ENCODE results near the gene CACNB2. TPM values are rescaled to one million over a fixed set of nuclear protein-coding genes. Genes with fewer than 3 reads are reported as not detected.

The CACNB2 gene
- total RNA-seq, 3 donors from 2014 or later, result not detected

DNA sequence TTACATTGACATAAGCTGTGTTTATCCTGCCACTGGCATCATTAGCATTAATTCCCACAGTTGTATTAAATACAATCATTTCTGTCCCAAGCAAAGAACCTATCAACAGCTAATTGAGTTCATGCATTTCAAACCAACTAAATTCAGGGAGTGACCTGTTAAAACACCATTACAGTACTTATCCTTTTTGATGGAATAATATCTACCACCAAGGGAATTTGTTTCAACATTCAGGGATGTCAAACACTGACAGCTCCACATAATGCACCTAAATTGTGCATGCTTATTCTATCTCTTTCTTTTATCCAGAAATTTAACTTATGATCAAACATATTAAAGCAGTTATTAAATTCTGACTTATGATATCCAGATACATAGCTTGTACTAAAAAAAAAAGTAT lies 374.3 kb downstream of the CACNB2 start:
- DNase-seq, result no peak
- Mint-ChIP-seq H3K9me3 (peaks cover 22% of the 10 kb centered on the region), H3K4me1 (ENCODE audit: low read depth) (no peaks in the 10 kb centered on the region), H3K27me3 (ENCODE audit: low read depth) (peaks cover 3% of the 10 kb centered on the region), H3K36me3 (ENCODE audit: insufficient read depth) (peaks cover 12% of the 10 kb centered on the region), H3K4me3 (no peak overlapping the region)
- ATAC-seq, result no peak

DNA sequence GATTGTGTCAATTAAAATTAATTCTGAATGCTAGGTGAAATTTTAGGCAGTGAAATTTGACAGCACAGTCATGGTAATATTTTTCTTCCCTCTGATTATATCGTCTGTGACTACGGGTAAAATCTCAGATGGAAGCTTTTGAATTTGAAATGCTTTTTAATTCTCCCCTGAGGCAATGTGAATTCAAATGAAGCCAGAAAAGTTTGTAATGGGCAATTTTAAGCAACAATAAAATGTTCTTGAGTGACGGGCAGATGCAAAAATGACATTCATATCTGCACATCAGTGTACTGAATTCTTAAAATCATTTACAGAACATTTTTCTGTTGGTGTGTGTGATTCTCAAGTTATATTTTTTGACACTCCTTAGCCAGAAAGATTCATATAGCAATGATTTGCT lies 376.6 kb downstream of the CACNB2 start:
- Mint-ChIP-seq H3K27me3 (ENCODE audit: low read depth) (peaks cover 3% of the 10 kb centered on the region), H3K4me1 (ENCODE audit: low read depth) (no peaks in the 10 kb centered on the region), H3K4me3 (no peak overlapping the region), H3K36me3 (ENCODE audit: insufficient read depth) (peaks cover 12% of the 10 kb centered on the region), H3K9me3 (peaks cover 21% of the 10 kb centered on the region)
- DNase-seq (no peak), ATAC-seq (no peak)

GRCh38 chr10:18523025-18523424 lies 382.8 kb downstream of the CACNB2 start:
- peaks cover 1% of the 10 kb centered on the region for H3K36me3 Mint-ChIP-seq (ENCODE audit: insufficient read depth)
- peaks cover 3% of the 10 kb centered on the region for H3K27me3 Mint-ChIP-seq (ENCODE audit: low read depth)
- DNase-seq (no peak), ATAC-seq (no peak)
- H3K4me1 Mint-ChIP-seq (ENCODE audit: low read depth), result no peaks in the 10 kb centered on the region
- no peak overlapping the region for H3K4me3 Mint-ChIP-seq
- H3K9me3 Mint-ChIP-seq, result peaks cover 4% of the 10 kb centered on the region

- H3K4me1 Mint-ChIP-seq (ENCODE audit: low read depth), result no peaks in the 10 kb centered on the region
Observed at GRCh38 chr10:18523858-18524257, 383.6 kb downstream of the CACNB2 start.

GRCh38 chr10:18527687-18528086 lies 387.5 kb downstream of the CACNB2 start:
- no peak for ATAC-seq
- H3K27me3 Mint-ChIP-seq (ENCODE audit: low read depth), result no peaks in the 10 kb centered on the region

More at GRCh38 chr10:18523858-18524257, 383.6 kb downstream of the CACNB2 start:
- ATAC-seq (no peak), DNase-seq (no peak)
- Mint-ChIP-seq H3K4me3 (no peak overlapping the region), H3K27me3 (ENCODE audit: low read depth) (peaks cover 3% of the 10 kb centered on the region), H3K9me3 (peaks cover 4% of the 10 kb centered on the region), H3K36me3 (ENCODE audit: insufficient read depth) (peaks cover 3% of the 10 kb centered on the region)

DNA sequence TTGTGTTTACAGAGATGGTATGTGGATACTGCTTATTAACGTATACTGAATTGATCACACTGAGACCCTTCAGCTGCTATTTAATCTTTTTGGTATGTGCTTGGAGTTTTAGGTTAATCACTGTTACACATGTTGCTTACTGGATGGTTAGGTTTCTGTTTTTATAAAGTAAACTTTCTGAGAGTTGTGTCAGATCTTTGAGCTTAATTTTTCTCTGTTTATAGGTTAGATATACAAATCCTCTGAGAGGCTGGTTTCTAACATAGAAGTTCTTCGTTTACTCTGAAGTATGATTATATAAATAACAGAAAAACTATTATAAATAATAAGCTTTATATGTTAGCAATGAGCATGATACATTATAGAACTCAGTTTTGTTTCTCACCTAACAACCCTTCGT lies 388.1 kb downstream of the CACNB2 start:
- H3K27me3 Mint-ChIP-seq (ENCODE audit: low read depth), result no peaks in the 10 kb centered on the region
- no peak for ATAC-seq

More at GRCh38 chr10:18527687-18528086, 387.5 kb downstream of the CACNB2 start:
- Mint-ChIP-seq H3K4me3 (no peak overlapping the region), H3K36me3 (ENCODE audit: insufficient read depth) (peaks cover 20% of the 10 kb centered on the region), H3K4me1 (ENCODE audit: low read depth) (no peaks in the 10 kb centered on the region), H3K9me3 (peaks cover 7% of the 10 kb centered on the region)
- DNase-seq, result no peak

GRCh38 chr10:18532881-18533535 lies 392.8 kb downstream of the CACNB2 start:
- peaks cover 7% of the 10 kb centered on the region for H3K9me3 Mint-ChIP-seq
- no peaks in the 10 kb centered on the region for H3K4me1 Mint-ChIP-seq (ENCODE audit: low read depth)
- DNase-seq (no peak), ATAC-seq (no peak)
- H3K36me3 Mint-ChIP-seq (ENCODE audit: insufficient read depth), result peaks cover 31% of the 10 kb centered on the region
- no peak overlapping the region for H3K4me3 Mint-ChIP-seq
- no peaks in the 10 kb centered on the region for H3K27me3 Mint-ChIP-seq (ENCODE audit: low read depth)

More for the DNA sequence above, 388.1 kb downstream of the CACNB2 start:
- Mint-ChIP-seq H3K36me3 (ENCODE audit: insufficient read depth) (peaks cover 20% of the 10 kb centered on the region), H3K4me3 (no peak overlapping the region), H3K9me3 (peaks cover 7% of the 10 kb centered on the region), H3K4me1 (ENCODE audit: low read depth) (no peaks in the 10 kb centered on the region)
- no peak for DNase-seq

GRCh38 chr10:18533896-18534295 lies 393.7 kb downstream of the CACNB2 start:
- no peaks in the 10 kb centered on the region for H3K4me1 Mint-ChIP-seq (ENCODE audit: low read depth)
- DNase-seq (no peak), ATAC-seq (no peak)
- H3K4me3 Mint-ChIP-seq, result no peak overlapping the region
- peaks cover 7% of the 10 kb centered on the region for H3K9me3 Mint-ChIP-seq
- H3K27me3 Mint-ChIP-seq (ENCODE audit: low read depth), result no peaks in the 10 kb centered on the region
- peaks cover 30% of the 10 kb centered on the region for H3K36me3 Mint-ChIP-seq (ENCODE audit: insufficient read depth)

DNA sequence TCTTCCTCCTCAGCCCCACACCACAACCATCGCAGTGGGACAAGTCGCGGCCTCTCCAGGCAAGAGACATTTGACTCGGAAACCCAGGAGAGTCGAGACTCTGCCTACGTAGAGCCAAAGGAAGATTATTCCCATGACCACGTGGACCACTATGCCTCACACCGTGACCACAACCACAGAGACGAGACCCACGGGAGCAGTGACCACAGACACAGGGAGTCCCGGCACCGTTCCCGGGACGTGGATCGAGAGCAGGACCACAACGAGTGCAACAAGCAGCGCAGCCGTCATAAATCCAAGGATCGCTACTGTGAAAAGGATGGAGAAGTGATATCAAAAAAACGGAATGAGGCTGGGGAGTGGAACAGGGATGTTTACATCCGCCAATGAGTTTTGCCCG lies 399.1 kb downstream of the CACNB2 start:
- no peaks in the 10 kb centered on the region for H3K9me3 Mint-ChIP-seq
- peaks cover 40% of the 10 kb centered on the region for H3K36me3 Mint-ChIP-seq (ENCODE audit: insufficient read depth)
- H3K27me3 Mint-ChIP-seq (ENCODE audit: low read depth), result no peaks in the 10 kb centered on the region
- no peak overlapping the region for H3K4me3 Mint-ChIP-seq
- no peaks in the 10 kb centered on the region for H3K4me1 Mint-ChIP-seq (ENCODE audit: low read depth)
- DNase-seq (no peak), ATAC-seq (no peak)

GRCh38 chr10:18540195-18540594 lies 400.0 kb downstream of the CACNB2 start:
- Mint-ChIP-seq H3K4me3 (no peak overlapping the region), H3K9me3 (no peaks in the 10 kb centered on the region), H3K27me3 (ENCODE audit: low read depth) (no peaks in the 10 kb centered on the region), H3K36me3 (ENCODE audit: insufficient read depth) (peaks cover 44% of the 10 kb centered on the region), H3K4me1 (ENCODE audit: low read depth) (no peaks in the 10 kb centered on the region)
- DNase-seq (no peak), ATAC-seq (no peak)

- Mint-ChIP-seq H3K9me3 (no peaks in the 10 kb centered on the region), H3K36me3 (ENCODE audit: insufficient read depth) (peaks cover 49% of the 10 kb centered on the region), H3K4me1 (ENCODE audit: low read depth) (no peaks in the 10 kb centered on the region), H3K27me3 (ENCODE audit: low read depth) (no peaks in the 10 kb centered on the region), H3K4me3 (no peak overlapping the region)
- DNase-seq, result no peak
- no peak for ATAC-seq
Observed at GRCh38 chr10:18542832-18543231, 402.6 kb downstream of the CACNB2 start.

- Mint-ChIP-seq H3K36me3 (ENCODE audit: insufficient read depth) (peaks cover 47% of the 10 kb centered on the region), H3K27me3 (ENCODE audit: low read depth) (no peaks in the 10 kb centered on the region), H3K9me3 (no peaks in the 10 kb centered on the region), H3K4me1 (ENCODE audit: low read depth) (no peaks in the 10 kb centered on the region), H3K4me3 (no peak overlapping the region)
- DNase-seq, result no peak
- ATAC-seq, result no peak
Observed at GRCh38 chr10:18545621-18546305, 405.5 kb downstream of the CACNB2 start.

GRCh38 chr10:18549105-18549504 lies 408.9 kb downstream of the CACNB2 start:
- no peak overlapping the region for H3K4me3 Mint-ChIP-seq
- H3K9me3 Mint-ChIP-seq, result no peaks in the 10 kb centered on the region
- ATAC-seq (no peak), DNase-seq (no peak)
- no peaks in the 10 kb centered on the region for H3K27me3 Mint-ChIP-seq (ENCODE audit: low read depth)
- H3K4me1 Mint-ChIP-seq (ENCODE audit: low read depth), result no peaks in the 10 kb centered on the region
- H3K36me3 Mint-ChIP-seq (ENCODE audit: insufficient read depth), result peaks cover 39% of the 10 kb centered on the region

GRCh38 chr10:18551473-18551872 lies 411.2 kb downstream of the CACNB2 start:
- Mint-ChIP-seq H3K4me3 (no peak overlapping the region), H3K27me3 (ENCODE audit: low read depth) (no peaks in the 10 kb centered on the region), H3K9me3 (no peaks in the 10 kb centered on the region), H3K36me3 (ENCODE audit: insufficient read depth) (peaks cover 25% of the 10 kb centered on the region), H3K4me1 (ENCODE audit: low read depth) (no peaks in the 10 kb centered on the region)
- no peak for DNase-seq
- no peak for ATAC-seq

DNA sequence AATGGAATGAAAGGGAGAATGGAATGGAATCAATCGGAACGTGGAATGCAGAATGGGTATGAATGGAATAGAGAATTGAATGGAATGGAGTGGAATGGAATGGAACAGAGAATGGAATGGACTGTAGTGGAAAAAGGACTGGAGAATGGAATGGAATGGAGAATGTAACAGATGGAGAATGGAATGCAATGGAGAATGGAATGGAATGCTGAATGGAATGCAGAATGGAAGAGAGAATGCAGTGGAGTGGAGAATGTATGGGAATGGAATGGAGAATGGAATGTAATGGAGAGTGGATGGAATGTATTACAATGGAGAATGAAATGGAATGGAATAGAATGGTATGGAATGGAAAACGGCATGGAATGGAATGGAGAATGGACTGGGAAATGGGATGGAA lies 414.3 kb downstream of the CACNB2 start:
- ATAC-seq (no peak), DNase-seq (no peak)
- no peaks in the 10 kb centered on the region for H3K9me3 Mint-ChIP-seq
- no peaks in the 10 kb centered on the region for H3K27me3 Mint-ChIP-seq (ENCODE audit: low read depth)
- H3K36me3 Mint-ChIP-seq (ENCODE audit: insufficient read depth), result peaks cover 11% of the 10 kb centered on the region
- no peaks in the 10 kb centered on the region for H3K4me1 Mint-ChIP-seq (ENCODE audit: low read depth)
- no peak overlapping the region for H3K4me3 Mint-ChIP-seq
